GM23338 (cell line): Measurements from ENCODE around the gene SPEM3. TPM values are rescaled to one million over a fixed set of nuclear protein-coding genes. Genes with fewer than 3 reads are reported as not detected.

Source experiments
- ATAC-seq: fragments of 200-7000 bp; cut with Tn5 transposase; 3 replicates; pipeline ENCODE4 v1.9.1; 2020
- DNase-seq: peaks from one replicate; pipeline ENCODE4 v3.0.0-alpha.2; 2015; ENCODE audit warnings: low spot score
- H2AFZ ChIP-seq: fragments of 200-600 bp; sonication (generic); 2 replicates; pipeline ENCODE4 v1.8.0; 2016; ENCODE audit warnings: antibody characterized with exemption, mild to moderate bottlenecking, moderate library complexity
- H3F3A ChIP-seq: fragments of 200-600 bp; sonication (generic); replicated peaks from 2 replicates; pipeline ENCODE4 v1.8.0; 2017; ENCODE audit warnings: antibody characterized with exemption, mixed run types, low read depth
- H3K27ac ChIP-seq: fragments of 200-600 bp; sonication (generic); 2 replicates; pipeline ENCODE4 v1.6.1; 2016; ENCODE audit warnings: low read depth
- H3K27me3 ChIP-seq: fragments of 200-600 bp; sonication (generic); 2 replicates; pipeline ENCODE4 v1.8.0; 2016; ENCODE audit warnings: mild to moderate bottlenecking, mixed run types, moderate library complexity; ENCODE audit not compliant: insufficient read depth
- H3K36me3 ChIP-seq: fragments of 200-600 bp; sonication (generic); 2 replicates; pipeline ENCODE4 v1.8.0; 2016; ENCODE audit warnings: mild to moderate bottlenecking; ENCODE audit not compliant: insufficient read depth
- H3K4me1 ChIP-seq: fragments of 200-600 bp; sonication (generic); 2 replicates; pipeline ENCODE4 v1.8.0; 2016; ENCODE audit warnings: mild to moderate bottlenecking, moderate library complexity; ENCODE audit not compliant: insufficient read depth
- H3K4me2 ChIP-seq: fragments of 200-600 bp; sonication (generic); 2 replicates; pipeline ENCODE4 v1.7.1; 2017; ENCODE audit warnings: mixed run types
- H3K4me3 ChIP-seq: fragments of 200-600 bp; sonication (generic); 2 replicates; pipeline ENCODE4 v1.6.1; 2016; ENCODE audit warnings: mixed run types
- H3K79me2 ChIP-seq: fragments of 200-600 bp; sonication (generic); replicated peaks from 2 replicates; pipeline ENCODE4 v1.8.0; 2017; ENCODE audit warnings: mild to moderate bottlenecking; ENCODE audit not compliant: insufficient read depth
- H3K9me2 ChIP-seq: fragments of 200-600 bp; sonication (generic); 2 replicates; pipeline ENCODE4 v1.8.0; 2017; ENCODE audit not compliant: insufficient read depth
- H4K20me1 ChIP-seq: fragments of 200-600 bp; sonication (generic); replicated peaks from 2 replicates; pipeline ENCODE4 v1.8.0; 2017; ENCODE audit warnings: mild to moderate bottlenecking; ENCODE audit not compliant: insufficient read depth
- H3K27ac Mint-ChIP-seq: 2 replicates; pipeline ENCODE4 v1.8.0; 2020; ENCODE audit warnings: inconsistent platforms, mild to moderate bottlenecking, moderate library complexity, mixed read lengths
- H3K27me3 Mint-ChIP-seq: 3 replicates; pipeline ENCODE4 v1.8.0; 2022; ENCODE audit warnings: low read depth, mild to moderate bottlenecking, moderate library complexity, mixed read lengths, inconsistent platforms; ENCODE audit not compliant: insufficient read depth, poor library complexity
- H3K36me3 Mint-ChIP-seq: 3 replicates; pipeline ENCODE4 v1.8.0; 2021; ENCODE audit warnings: low read depth, mild to moderate bottlenecking, inconsistent platforms, moderate library complexity, mixed read lengths
- H3K4me1 Mint-ChIP-seq: 3 replicates; pipeline ENCODE4 v1.8.0; 2020; ENCODE audit warnings: mild to moderate bottlenecking, inconsistent platforms, mixed read lengths
- H3K4me3 Mint-ChIP-seq: 3 replicates; pipeline ENCODE4 v1.8.0; 2021; ENCODE audit warnings: moderate library complexity, mild to moderate bottlenecking, inconsistent platforms, mixed read lengths
- H3K9me3 Mint-ChIP-seq: 3 replicates; pipeline ENCODE4 v1.8.0; 2020; ENCODE audit warnings: moderate library complexity, mild to moderate bottlenecking, inconsistent platforms, mixed read lengths
- CTCF ChIP-seq, 2 experiments: fragments of 200-600 bp in 1 of 2; sonication (generic) in 1 of 2; conservative IDR thresholded peaks; 2 replicates each; pipeline versions ENCODE4 v1.5.1 to v1.6.1; 2016 to 2017; ENCODE audit warnings: antibody characterized with exemption in 2 of 2, low read depth in 2 of 2, mild to moderate bottlenecking in 2 of 2, moderate library complexity in 1 of 2
- ETS1 ChIP-seq: IDR thresholded peaks from 2 replicates; pipeline ENCODE4 v1.6.1; 2016; ENCODE audit warnings: antibody characterized with exemption
- EZH2 ChIP-seq: fragments of 200-600 bp; sonication (generic); IDR thresholded peaks from one replicate; pipeline ENCODE4 v1.8.0; 2017; ENCODE audit warnings: antibody characterized with exemption, mild to moderate bottlenecking, low read depth; ENCODE audit not compliant: unreplicated experiment
- NANOG ChIP-seq: IDR thresholded peaks from 2 replicates; pipeline ENCODE4 v1.6.1; 2016; ENCODE audit warnings: antibody characterized with exemption, borderline replicate concordance
- POLR2AphosphoS5 ChIP-seq: IDR thresholded peaks from 2 replicates; pipeline ENCODE4 v1.6.1; 2016; ENCODE audit warnings: antibody characterized with exemption, low read depth
- REST ChIP-seq: IDR thresholded peaks from one replicate; pipeline ENCODE4 v1.6.1; 2018; ENCODE audit warnings: antibody characterized with exemption; ENCODE audit not compliant: unreplicated experiment
- ZNF114 ChIP-seq: fragments of 250-450 bp; sonication (Bioruptor Pico); IDR thresholded peaks from 2 replicates; pipeline ENCODE4 v1.5.0; 2020; ENCODE audit warnings: mild to moderate bottlenecking, moderate library complexity
- polyA plus RNA-seq: library from polyadenylated mRNA; unstranded; fragments of >200 nt; fragmentation: Nextera tagmentation; extraction: Ambion mirVana; gene quantifications from 2 replicates; pipeline ENCODE4 v1.2.1, GENCODE V29; 2016
- total RNA-seq: library from RNA; depleted of rRNA; stranded (reverse); fragments of >200 nt; shearing (Covaris generic); gene quantifications from 2 replicates; pipeline ENCODE4 v1.2.3, GENCODE V29; 2014

Gene SPEM3
- total and polyA plus RNA-seq, 2 experiments from 2014 or later: not detected

GRCh38 chr17:7476951-7477350 is 48.3 kb downstream of the SPEM3 start:
- peaks cover 13% of the 10 kb centered on the region for H3K27me3 Mint-ChIP-seq
- ATAC-seq (no peak), DNase-seq (no peak)
- Histone ChIP-seq H4K20me1 (peaks cover 8% of the 10 kb centered on the region; the same call in 1 of the 2 replicates), H2AFZ (no peak overlapping the region), H3K4me2 (no peak overlapping the region), H3K4me1 (peaks cover 21% of the 10 kb centered on the region), H3K9me2 (no peaks in the 10 kb centered on the region), H3K4me3 (no peak overlapping the region), H3K27ac (no peak overlapping the region), H3K36me3 (no peaks in the 10 kb centered on the region), H3K79me2 (peaks cover 58% of the 10 kb centered on the region), H3F3A (0 out of 2 replicates have a peak, but pooled peaks cover 4% of the 10 kb centered on the region), H3K27me3 (no peaks in the 10 kb centered on the region)
- H3K27ac Mint-ChIP-seq: no peak overlapping the region
- TF ChIP-seq REST (no peak), EZH2 (no peak), ETS1 (no peak), CTCF (conservative IDR thresholded peaks at IDR 0.05; ENCODE audit: low read depth in 2 of 2) (no peak), ZNF114 (CRISPR knock-in tag) (no peak)
- H3K36me3 Mint-ChIP-seq: peaks cover 5% of the 10 kb centered on the region; the same call in 1 of the 3 replicates
- peaks cover 38% of the 10 kb centered on the region for H3K4me1 Mint-ChIP-seq
- H3K4me3 Mint-ChIP-seq: no peak overlapping the region
- no peaks in the 10 kb centered on the region; the same call in 2 of the 3 replicates for H3K9me3 Mint-ChIP-seq

GRCh38 chr17:7477392-7478275 is 49.0 kb downstream of the SPEM3 start:
- Histone ChIP-seq H3F3A (0 out of 2 replicates have a peak, but pooled peaks cover 4% of the 10 kb centered on the region), H3K4me2 (peak overlapping the region; percentile 90), H3K4me3 (peak overlapping the region; percentile 84), H2AFZ (no peak overlapping the region), H3K27ac (peak overlapping the region; percentile 45; the same call in 1 of the 2 replicates), H3K4me1 (peaks cover 21% of the 10 kb centered on the region), H3K9me2 (no peaks in the 10 kb centered on the region), H3K79me2 (peaks cover 58% of the 10 kb centered on the region), H3K36me3 (no peaks in the 10 kb centered on the region), H3K27me3 (no peaks in the 10 kb centered on the region), H4K20me1 (peaks cover 8% of the 10 kb centered on the region; the same call in 1 of the 2 replicates)
- Mint-ChIP-seq H3K27me3 (peaks cover 13% of the 10 kb centered on the region), H3K27ac (no peak overlapping the region; the same call in 1 of the 2 replicates), H3K4me3 (peak overlapping the region; percentile 83), H3K36me3 (peaks cover 7% of the 10 kb centered on the region; the same call in 1 of the 3 replicates), H3K9me3 (no peaks in the 10 kb centered on the region; the same call in 1 of the 3 replicates), H3K4me1 (peaks cover 44% of the 10 kb centered on the region)
- peak; percentile 24 for DNase-seq
- ATAC-seq: 0 out of 3 replicates have a peak, but pooled peaks have one; percentile 1
- TF ChIP-seq CTCF (conservative IDR thresholded peaks at IDR 0.05; ENCODE audit: low read depth in 2 of 2) (no peak), EZH2 (no peak), NANOG (no peak), ETS1 (no peak), POLR2AphosphoS5 (no peak)
